Measurements from ENCODE around the gene PLEKHF1.
"Not testable (repeated sequence)": the region's sequence is repeated elsewhere in the genome, so short reads cannot be mapped to it uniquely, and the experiment has no call there.

The PLEKHF1 gene

GRCh38 chr19:29665215-29665825 lies at the start of gene PLEKHF1:
PLEKHF1 (plus strand) TSS chr19:29665461; CDS start chr19:29673840, 8,379 bp downstream.
- peak; percentile 87 to 89 for DNase-seq

GRCh38 chr19:29615891-29616425 lies 49.3 kb upstream of the PLEKHF1 start:
- DNase-seq = no peak

GRCh38 chr19:29616541-29616940 lies 48.7 kb upstream of the PLEKHF1 start:
- no peak for DNase-seq

GRCh38 chr19:29617366-29618266 lies 47.6 kb upstream of the PLEKHF1 start:
- DNase-seq = no peak

- no peak for DNase-seq
These were observed 46.8 kb upstream of the PLEKHF1 start for GRCh38 chr19:29618434-29618833.

- no peak for DNase-seq
These were observed 46.4 kb upstream of the PLEKHF1 start for GRCh38 chr19:29618871-29619270.

GRCh38 chr19:29620931-29621351 lies 44.3 kb upstream of the PLEKHF1 start:
- peak; percentile 66 to 71 for DNase-seq

- DNase-seq = peak; percentile 27 to 45
These were observed 42.8 kb upstream of the PLEKHF1 start for GRCh38 chr19:29622166-29623070.

GRCh38 chr19:29623726-29624488 lies 41.4 kb upstream of the PLEKHF1 start:
- DNase-seq = peak; percentile 75 to 80

- DNase-seq = no peak
These were observed 40.6 kb upstream of the PLEKHF1 start for GRCh38 chr19:29624489-29625185.

GRCh38 chr19:29625186-29625651 lies 40.0 kb upstream of the PLEKHF1 start:
- DNase-seq = no peak

GRCh38 chr19:29626386-29626785 lies 38.9 kb upstream of the PLEKHF1 start:
- DNase-seq = no peak

- DNase-seq = not testable (repeated sequence)
These were observed 38.4 kb upstream of the PLEKHF1 start for GRCh38 chr19:29626832-29627231.

GRCh38 chr19:29628661-29629385 lies 36.4 kb upstream of the PLEKHF1 start:
- DNase-seq = no peak

GRCh38 chr19:29629836-29630534 lies 35.3 kb upstream of the PLEKHF1 start:
- no peak for DNase-seq

GRCh38 chr19:29630655-29631054 lies 34.6 kb upstream of the PLEKHF1 start:
- no peak for DNase-seq

GRCh38 chr19:29631450-29631849 lies 33.8 kb upstream of the PLEKHF1 start:
- DNase-seq = no peak

- no peak for DNase-seq
These were observed 31.3 kb upstream of the PLEKHF1 start for GRCh38 chr19:29634002-29634401.

- DNase-seq = no peak
These were observed 30.7 kb upstream of the PLEKHF1 start for GRCh38 chr19:29634423-29635130.
